ENCODE measurements around the gene PPIF.
"Not testable (repeated sequence)": the region's sequence is repeated elsewhere in the genome, so short reads cannot be mapped to it uniquely, and the experiment has no call there.

Gene PPIF

DNA sequence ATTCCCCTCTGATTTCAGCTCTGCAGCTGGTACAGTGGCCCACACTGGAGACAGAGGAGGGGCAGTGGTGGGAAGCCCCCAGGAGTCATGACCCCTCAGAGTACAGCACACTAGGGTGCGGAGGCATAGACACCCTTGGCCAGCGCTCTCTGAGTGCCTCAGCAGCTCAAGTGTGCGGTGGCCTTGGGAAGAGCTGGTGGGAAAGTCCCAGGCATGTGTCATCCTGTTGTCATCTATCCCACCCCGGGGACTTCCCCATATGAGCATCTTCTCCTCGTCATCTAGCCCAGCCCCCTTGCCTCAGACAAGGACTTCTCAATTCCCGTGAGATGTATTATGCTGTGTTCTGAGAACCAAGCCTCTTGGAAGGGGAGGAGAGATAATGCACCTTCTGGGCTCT is 15.6 kb upstream of the PPIF start:
- peak in 1 of 2 donors; percentile 34 for DNase-seq (ENCODE audit: low read depth in 2 of 2)

- not testable (repeated sequence) for DNase-seq (ENCODE audit: low read depth in 2 of 2)
Measured at GRCh38 chr10:79332610-79333315, 14.5 kb upstream of the PPIF start.

- DNase-seq (ENCODE audit: low read depth in 2 of 2), result no peak
Measured at GRCh38 chr10:79333513-79333912, 13.8 kb upstream of the PPIF start.

- no peak for DNase-seq (ENCODE audit: low read depth in 2 of 2)
Measured at GRCh38 chr10:79334573-79334972, 12.7 kb upstream of the PPIF start.

DNA sequence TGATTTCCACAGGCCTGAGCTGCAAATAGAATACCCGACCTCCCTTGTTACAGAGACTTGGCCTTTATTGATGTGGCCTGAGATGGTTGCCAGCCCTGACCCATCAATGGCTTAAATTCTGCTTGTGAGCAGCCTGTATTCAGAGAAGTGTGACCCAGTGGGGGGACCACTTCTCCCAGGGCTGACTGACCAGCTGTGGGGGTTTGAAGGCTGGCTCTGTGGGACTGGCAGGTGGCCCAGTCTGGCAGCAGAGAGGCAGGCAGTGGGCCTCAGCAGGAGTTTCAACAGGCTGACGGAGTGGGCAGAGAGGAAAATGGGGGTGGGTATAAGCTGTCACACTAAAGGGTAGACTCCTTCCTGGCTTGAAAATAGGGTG is 12.2 kb upstream of the PPIF start:
- no peak for DNase-seq (ENCODE audit: low read depth in 2 of 2)

DNA sequence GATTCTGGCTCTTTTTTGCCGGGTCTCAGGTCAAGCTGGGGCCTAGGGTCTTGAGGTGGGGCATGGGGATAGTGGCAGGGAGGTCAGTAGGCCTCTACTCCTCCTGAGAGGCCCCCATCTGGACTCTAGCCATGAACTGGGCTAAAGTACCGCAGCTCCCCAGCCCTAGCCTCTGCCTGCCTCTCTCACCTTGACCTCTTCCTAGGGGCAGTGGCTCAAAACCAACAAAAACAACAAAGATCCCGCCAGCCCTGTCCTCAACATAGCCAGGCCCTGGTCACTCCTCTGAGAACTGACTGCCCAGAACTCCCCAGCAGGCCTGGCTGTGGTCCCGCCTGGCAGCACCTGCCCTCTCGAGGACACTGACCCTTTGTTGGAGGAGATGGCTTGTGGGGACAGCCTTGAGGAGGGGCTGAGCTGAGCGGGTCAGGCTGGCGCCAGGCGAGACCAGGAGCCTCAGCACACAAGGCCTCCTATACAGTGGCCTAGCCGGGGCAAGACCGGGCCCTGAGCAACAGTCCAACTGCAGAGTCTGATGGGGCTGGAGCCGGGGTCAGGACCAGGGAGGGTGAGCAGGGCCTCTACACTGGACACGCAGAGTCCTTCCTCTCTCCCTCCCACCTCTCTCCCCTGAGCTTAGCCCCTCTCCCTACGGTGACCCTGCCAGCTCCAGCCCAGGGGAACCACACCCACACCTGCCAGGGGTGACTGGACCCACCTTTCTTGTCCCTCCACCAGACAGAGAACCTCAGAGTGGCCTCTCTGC is 11.6 kb upstream of the PPIF start:
- no peak for DNase-seq (ENCODE audit: low read depth in 2 of 2)

- no peak for DNase-seq (ENCODE audit: low read depth in 2 of 2)
Measured at GRCh38 chr10:79336276-79336675, 11.0 kb upstream of the PPIF start.

DNA sequence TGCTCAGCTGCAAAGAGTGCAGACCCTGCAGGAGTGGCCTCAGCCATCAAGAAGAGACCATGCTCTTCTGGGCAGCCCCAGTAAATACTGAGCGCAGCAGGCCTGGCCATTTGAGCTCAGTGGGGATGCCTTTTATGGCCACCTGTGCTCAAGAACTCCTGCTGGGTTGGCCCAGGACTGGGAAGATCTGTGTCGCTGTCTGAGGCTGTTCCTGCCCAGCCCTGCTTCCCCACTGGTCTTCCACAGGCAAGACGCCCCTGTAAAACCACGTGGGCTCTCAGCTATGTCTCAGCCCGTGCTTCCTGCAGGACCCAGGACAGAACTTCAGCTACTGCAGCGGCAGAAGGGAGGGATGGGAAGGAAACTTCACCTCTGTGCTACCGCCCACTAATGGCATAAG is 10.5 kb upstream of the PPIF start:
- DNase-seq (ENCODE audit: low read depth in 2 of 2), result no peak

- not testable (repeated sequence) for DNase-seq (ENCODE audit: low read depth in 2 of 2)
Measured at GRCh38 chr10:79337783-79338469, 9.3 kb upstream of the PPIF start.

DNA sequence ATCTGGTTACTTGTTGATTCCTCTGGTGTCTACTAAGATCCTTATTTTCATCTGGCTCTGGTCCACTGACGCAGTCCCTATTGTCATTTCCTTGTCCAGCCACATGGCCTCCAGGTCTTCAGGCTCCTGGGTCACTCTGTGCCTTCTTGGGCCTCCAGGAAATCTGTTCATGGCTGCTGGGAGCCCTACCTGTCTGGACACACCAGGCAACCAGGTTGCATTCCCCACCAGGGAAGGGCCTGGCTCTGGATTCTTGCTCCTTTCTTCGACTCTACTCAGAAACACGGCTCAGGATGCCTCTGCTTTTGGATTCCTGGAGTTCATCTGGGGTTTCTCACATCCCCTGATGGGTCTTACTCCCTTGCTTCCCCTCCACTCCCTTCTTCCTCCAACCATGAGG is 8.0 kb upstream of the PPIF start:
- DNase-seq (ENCODE audit: low read depth in 2 of 2), result no peak

DNA sequence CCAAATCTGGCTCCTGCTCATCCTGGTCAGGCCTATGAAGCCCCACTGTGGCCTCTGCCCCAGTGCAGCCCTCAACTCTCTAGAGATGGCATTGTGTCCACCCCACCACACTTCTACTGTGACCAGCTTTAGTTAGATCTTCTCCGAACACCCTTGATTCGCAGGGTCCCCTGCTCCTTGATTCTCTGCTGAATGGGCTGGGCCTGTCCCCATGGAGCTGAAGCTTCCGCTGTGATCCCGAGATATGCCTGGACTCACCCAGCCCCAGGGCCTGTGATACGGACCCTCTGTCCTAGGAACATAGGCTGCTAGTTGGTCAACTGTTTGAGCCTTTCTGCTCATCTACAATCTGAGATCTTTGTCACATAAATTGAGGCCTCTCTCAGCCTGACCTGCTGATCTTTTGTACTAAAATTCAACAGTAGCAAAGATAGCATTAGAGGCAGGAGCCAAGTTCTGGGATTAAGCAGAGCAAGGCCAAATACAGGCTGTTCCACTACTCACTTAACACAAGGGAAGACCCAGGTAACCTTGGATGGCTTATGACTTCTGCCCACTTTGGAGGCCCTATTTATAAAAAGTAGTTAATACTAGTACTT is 6.5 kb upstream of the PPIF start:
- DNase-seq (ENCODE audit: low read depth in 2 of 2), result no peak

DNA sequence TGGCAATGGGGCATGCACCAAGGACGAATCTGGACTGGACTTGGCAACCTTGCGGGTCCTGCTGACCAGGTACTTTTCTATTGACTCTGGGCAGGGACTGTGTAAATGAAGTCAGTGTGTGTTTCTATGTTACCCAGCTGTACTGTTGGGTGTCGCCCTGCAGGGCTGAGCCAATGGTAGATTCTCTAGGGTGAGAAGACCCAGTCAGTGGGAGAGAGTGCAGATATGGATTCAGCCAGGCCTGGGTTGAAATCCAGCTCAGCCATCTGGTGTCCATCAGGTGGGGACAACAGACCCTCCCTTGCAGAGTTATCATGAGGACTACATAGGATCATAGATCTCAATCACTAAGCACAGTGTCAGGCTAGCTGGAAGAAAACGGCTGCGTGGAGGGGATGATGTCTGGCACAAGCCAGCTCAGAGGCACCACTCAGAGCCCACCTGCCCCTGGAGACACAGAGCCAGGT is 4.9 kb upstream of the PPIF start:
- no peak for DNase-seq (ENCODE audit: low read depth in 2 of 2)

- no peak for DNase-seq (ENCODE audit: low read depth in 2 of 2)
Measured at GRCh38 chr10:79342811-79343561, 4.3 kb upstream of the PPIF start.

- no peak for DNase-seq (ENCODE audit: low read depth in 2 of 2)
Measured at GRCh38 chr10:79344502-79345195, 2.6 kb upstream of the PPIF start.

GRCh38 chr10:79345241-79346011 is 1.8 kb upstream of the PPIF start:
- DNase-seq (ENCODE audit: low read depth in 2 of 2), result no peak

- DNase-seq (ENCODE audit: low read depth in 2 of 2), result no peak
Measured at GRCh38 chr10:79346012-79346340, 1.3 kb upstream of the PPIF start.

DNA sequence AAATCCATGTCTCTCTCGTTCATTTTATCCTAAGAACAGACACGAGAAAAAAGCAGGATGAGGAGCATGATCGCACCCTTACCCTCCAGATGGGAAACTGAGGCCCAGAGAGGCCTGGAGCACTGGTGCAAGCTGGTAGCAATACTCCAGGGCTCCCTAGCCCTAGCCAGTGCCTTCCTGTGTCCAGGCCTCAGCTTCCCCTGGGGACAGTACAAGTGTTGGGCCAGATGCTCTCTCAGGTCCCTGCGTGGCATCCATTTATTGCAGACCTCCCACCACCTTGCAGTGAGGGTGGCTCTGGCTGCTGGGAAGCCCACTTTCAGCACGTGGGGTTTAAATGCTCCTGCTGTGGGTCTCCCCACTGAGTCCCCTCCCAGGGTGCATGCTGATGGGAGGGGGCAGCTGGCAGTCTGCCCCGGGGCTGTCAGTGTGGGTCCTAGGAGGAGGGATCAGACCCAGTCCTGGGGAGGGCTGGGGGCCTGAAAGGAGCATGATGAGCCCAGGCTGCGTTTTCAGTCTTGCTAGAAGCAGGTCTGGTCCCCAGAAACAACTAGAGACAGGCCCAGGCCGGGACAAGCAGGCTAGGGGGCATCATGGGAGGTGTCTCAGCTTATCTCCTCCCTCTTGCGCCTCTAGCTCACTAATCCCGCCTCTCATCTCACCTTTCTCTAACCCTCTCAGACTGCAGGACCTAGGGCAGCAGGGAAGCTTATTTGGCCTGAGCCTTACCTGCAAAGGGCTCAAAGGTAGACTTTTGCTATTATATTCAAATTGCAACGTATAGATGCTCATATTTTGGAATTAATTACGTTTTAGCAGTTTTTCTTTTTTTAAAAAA is 662 bp upstream of the PPIF start:
- DNase-seq (ENCODE audit: low read depth in 2 of 2), result no peak

DNA sequence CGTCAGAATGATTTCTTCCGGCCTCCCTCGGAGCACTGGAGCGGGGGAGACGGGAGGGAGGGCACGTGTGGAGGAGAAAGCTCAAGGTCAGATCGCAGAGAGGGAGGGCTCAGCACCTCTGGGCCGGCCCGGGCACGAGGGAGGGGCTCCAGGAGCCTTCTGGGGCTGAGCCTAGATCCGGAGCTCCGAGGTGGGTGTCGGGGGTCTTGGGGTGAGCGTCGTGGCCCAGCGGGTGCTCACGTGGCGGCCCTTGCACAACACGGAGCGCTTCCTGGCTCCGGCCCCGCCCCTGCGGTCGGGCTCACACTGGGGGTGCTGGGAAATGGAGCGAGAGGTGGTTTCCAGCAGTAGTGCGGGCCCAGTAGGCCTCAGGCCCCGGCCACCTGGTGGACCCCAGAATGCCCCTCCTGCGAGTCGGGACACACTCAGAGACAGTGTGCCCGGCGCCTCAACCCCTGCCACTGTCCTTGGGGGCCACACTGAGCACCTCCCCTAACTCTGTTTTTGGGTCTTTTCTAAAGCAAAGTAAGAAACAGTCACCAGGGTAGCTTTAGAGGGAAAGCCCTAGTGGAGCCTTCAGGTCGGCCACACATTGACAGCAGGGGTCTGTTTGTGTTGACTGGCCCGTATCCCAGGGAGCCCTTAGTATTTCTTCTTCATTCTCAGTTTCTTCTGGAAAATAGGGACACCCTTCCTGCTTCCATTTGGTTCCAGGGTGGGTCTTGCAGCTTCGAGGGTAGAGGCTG is 798 bp downstream of the PPIF start:
- DNase-seq (ENCODE audit: low read depth in 2 of 2), result peak; percentile 41 to 47

GRCh38 chr10:79348640-79348988 is 1.3 kb downstream of the PPIF start:
- no peak for DNase-seq (ENCODE audit: low read depth in 2 of 2)

Measured in stimulated activated CD8-positive, alpha-beta memory T cell treated with anti-CD3 and anti-CD28 coated beads, Interleukin-7, amount 100 ng/mL, for 1 hour (primary cell).